ENCODE data around the gene SNRPD3.
A peak's percentile ranks its signal among the peaks of the same experiment; 100 is the strongest.
"Not testable (repeated sequence)": the region's sequence is repeated elsewhere in the genome, so short reads cannot be mapped to it uniquely, and the experiment has no call there.

Gene SNRPD3

GRCh38 chr22:24555165-24556039, at the start of gene SNRPD3:
SNRPD3 (plus strand) TSS chr22:24555999; CDS start chr22:24557675, 1,676 bp downstream.
- peak; percentile 100 for DNase-seq (ENCODE audit: low spot score)

- DNase-seq (ENCODE audit: low spot score): peak; percentile 53
These were observed 48.9 kb upstream of the SNRPD3 start for GRCh38 chr22:24506802-24507438.

- DNase-seq (ENCODE audit: low spot score): no peak
These were observed 48.1 kb upstream of the SNRPD3 start for GRCh38 chr22:24507716-24508115.

- DNase-seq (ENCODE audit: low spot score): peak; percentile 48
These were observed 44.9 kb upstream of the SNRPD3 start for GRCh38 chr22:24510637-24511625.

- no peak for DNase-seq (ENCODE audit: low spot score)
These were observed 43.8 kb upstream of the SNRPD3 start for GRCh38 chr22:24512043-24512442.

DNA sequence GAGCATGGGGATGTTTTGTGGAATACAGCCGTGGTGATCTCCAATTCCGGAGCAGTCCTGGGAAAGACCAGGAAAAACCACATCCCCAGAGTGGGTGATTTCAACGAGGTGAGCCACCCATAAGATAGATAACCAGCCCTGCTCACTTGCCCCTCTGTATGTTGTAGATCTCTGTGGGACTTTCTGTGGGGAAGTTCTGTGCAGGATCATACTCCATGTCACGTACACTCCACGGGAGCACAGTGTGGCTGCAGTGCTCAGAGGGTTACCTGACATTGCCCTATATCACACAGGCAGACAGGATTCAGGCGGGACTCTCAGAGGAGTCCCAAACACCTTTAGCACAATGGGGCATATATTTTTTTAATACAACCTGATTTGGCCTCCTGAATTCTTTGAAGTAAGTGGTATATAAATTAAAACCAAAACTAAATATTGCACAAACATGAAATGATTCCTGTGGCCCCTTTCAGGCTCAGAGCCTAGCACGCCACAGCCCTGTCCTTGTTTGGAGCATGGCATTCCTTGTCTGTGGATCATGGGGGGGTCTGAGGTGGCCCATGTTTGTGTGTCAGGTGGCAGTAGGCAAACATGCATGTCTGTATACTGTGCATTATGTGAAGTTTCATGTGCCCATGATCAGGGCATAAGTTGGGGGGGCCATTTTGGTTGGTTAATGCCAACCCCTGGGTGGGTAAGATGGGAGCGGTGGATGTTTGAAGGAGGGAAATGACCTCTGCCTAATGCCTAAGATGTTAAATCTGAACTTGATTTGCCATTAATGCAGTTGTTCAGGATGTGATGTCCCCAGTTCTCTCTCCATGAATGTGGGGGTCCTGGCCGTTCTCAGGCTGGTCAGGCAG, 42.2 kb upstream of the SNRPD3 start:
- no peak for DNase-seq (ENCODE audit: low spot score)

DNA sequence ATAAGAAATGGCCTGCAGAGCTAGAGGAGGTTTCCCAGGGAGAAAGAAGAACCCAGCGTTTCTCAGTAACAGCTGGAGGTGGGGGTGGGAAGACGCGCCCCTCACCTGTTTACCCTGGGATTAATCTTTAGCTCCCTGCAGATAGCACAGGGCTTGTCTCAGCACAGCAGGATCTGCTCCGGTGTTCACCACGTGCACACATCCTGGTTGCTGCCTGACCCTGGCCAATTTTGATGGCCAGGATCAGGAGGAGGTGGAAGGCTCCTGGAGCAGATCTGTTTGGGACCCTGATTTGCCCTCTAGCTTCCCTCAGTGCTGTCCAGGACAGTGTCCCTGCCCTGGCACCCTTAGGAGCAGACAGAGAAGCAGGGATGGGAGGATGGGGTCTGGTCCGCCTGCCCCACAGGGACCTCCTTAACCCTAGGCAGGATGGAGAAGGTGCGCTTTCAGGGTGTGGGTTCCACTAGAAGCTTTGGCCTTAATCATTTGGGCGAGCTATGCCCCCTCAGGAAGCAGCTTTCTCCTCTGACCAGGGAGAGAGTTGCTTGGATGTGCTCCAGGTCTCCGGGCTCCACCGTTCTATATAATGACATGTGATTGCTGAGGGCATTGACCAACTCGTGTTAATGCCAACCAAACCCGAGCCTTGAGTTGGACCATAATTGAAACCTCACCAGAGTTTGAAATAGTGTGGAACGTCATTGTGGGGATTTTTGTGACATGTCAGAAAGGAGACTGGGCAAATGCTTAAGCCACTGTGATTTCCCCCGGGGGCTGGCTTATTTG, 41.4 kb upstream of the SNRPD3 start:
- DNase-seq (ENCODE audit: low spot score): no peak

- DNase-seq (ENCODE audit: low spot score): no peak
These were observed 40.8 kb upstream of the SNRPD3 start for GRCh38 chr22:24515027-24515338.

- DNase-seq (ENCODE audit: low spot score): peak; percentile 92
These were observed 39.5 kb upstream of the SNRPD3 start for GRCh38 chr22:24516301-24516737.

- no peak for DNase-seq (ENCODE audit: low spot score)
These were observed 38.4 kb upstream of the SNRPD3 start for GRCh38 chr22:24517446-24517845.

DNA sequence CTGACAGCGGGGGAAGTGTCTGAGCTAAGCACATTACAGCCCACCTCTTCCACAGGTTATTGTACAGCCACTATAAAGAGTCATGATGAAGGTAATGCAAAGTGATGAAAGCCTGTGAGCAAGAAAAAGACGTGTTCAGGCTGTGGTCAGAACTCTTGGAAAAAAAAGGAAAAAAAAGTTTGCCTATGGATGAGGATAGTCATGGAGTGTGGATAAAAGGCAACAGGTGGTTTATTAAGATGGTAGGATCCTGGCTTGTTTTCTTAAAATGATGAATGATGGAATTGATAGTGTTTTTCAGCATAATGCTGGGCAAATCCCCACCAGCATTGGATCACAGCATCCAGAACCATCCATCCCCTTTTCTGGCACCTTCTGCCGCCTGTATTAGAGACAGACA, 37.6 kb upstream of the SNRPD3 start:
- DNase-seq (ENCODE audit: low spot score): no peak

DNA sequence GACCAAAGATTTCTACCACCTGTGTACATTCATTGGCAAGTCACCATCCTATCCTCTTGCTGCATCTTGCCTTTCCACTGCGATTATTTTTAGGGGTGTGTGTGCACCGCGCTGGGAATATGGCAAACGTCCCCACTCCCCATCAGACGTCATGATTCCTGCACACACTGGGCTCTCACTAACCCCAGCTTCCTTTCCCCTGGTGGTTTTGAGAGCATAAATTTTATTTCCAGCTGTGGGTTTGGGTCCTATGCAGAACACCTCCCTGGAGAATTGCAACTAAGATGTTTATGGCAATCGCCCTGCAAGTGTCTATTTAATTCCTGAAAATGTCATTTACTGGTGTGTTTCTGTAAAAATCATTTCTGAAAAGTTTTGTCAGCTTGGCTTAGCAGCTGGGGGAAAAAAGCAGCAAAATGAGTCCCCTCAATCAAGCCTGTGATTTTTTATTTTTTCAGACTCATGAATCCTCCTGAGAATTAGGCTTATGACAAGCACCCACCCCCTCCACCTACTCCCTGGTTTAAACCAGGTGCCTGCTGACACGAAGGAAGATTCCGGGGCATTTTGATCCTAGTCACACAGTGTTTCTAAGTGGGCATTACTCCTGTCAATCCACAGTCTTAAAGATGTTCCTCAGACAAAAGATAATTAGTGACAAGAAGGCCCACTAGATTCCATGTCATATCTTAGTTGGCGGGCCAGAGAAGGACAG, 36.9 kb upstream of the SNRPD3 start:
- DNase-seq (ENCODE audit: low spot score): no peak

- DNase-seq (ENCODE audit: low spot score): no peak
These were observed 36.3 kb upstream of the SNRPD3 start for GRCh38 chr22:24519496-24519895.

GRCh38 chr22:24521791-24522245, 34.0 kb upstream of the SNRPD3 start:
- peak; percentile 51 for DNase-seq (ENCODE audit: low spot score)

DNA sequence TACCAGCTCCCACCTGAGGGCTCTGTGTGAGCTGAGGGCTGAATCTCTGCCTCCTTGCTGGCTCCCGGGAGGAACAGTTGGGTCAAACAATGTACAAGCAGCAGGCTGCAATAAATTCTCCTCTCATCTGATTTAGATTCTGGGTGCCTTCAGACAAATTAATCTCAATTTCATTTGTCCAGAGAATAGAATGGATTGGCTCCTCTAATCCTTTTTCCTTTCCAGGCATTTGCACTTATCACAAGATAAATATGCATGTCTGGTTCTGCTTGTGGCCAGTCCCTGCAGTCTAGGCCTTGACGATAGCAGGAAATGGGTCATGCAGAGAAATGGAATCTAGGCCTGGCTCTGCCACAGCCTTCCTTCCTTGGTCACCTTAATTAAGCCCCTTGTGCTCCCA, 31.9 kb upstream of the SNRPD3 start:
- DNase-seq (ENCODE audit: low spot score): peak; percentile 52

GRCh38 chr22:24525416-24526037, 30.3 kb upstream of the SNRPD3 start:
- DNase-seq (ENCODE audit: low spot score): peak; percentile 67

GRCh38 chr22:24526191-24526590, 29.6 kb upstream of the SNRPD3 start:
- no peak for DNase-seq (ENCODE audit: low spot score)

- DNase-seq (ENCODE audit: low spot score): no peak
These were observed 25.9 kb upstream of the SNRPD3 start for GRCh38 chr22:24529898-24530297.

DNA sequence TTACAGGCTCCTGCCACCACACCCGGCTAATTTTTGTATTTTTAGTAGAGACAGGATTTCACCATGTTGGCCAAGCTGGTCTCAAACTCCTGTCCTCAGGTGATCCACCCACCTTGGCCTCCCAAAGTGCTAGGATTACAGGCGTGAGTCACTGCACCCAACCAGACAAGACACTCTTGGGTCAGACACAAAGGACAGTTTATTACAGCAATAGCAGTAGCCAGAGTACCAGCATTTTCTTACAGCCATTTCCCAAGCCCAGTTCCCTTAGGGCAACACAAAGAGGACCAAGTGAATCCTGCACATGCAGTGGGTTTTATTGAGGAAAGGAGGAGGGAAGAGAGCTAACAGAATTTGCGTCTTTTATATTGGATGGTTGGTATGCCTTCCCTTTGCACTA, 24.8 kb upstream of the SNRPD3 start:
- DNase-seq (ENCODE audit: low spot score): not testable (repeated sequence)

Data from hepatic stellate cell (primary cell).